K562 (cell line): ENCODE results near the gene EEF2K. TPM values are rescaled to one million over a fixed set of nuclear protein-coding genes. Genes with fewer than 3 reads are reported as not detected.
A peak's percentile ranks its signal among the peaks of the same experiment; 100 is the strongest.

ENCODE experiments used
- EP300 ChIP-seq: IDR thresholded peaks from 2 replicates; pipeline ENCODE4 v1.6.1; 2012; ENCODE audit warnings: low read length, improper control_type of control experiment
- HSF4 ChIP-seq: fragments of 250-450 bp; sonication (Bioruptor Pico); IDR thresholded peaks from 2 replicates; pipeline ENCODE4 v2.1.2; 2022; ENCODE audit warnings: mild to moderate bottlenecking, moderate library complexity, borderline replicate concordance
- IRF2 ChIP-seq: sonication (generic); formaldehyde crosslinking; IDR thresholded peaks from 2 replicates; pipeline ENCODE4 v1.8.1; 2022; ENCODE audit warnings: mild to moderate bottlenecking, missing genetic modification reagents
- L3MBTL2 ChIP-seq: fragments of 450-650 bp; IDR thresholded peaks from 2 replicates; pipeline ENCODE4 v1.6.1; 2016; ENCODE audit warnings: mild to moderate bottlenecking, moderate library complexity
- LCOR ChIP-seq: sonication (generic); formaldehyde crosslinking; IDR thresholded peaks from 2 replicates; pipeline ENCODE4 v1.8.0; 2022; ENCODE audit warnings: mild to moderate bottlenecking, missing genetic modification reagents
- MTA3 ChIP-seq: fragments of 450-650 bp; formaldehyde crosslinking; IDR thresholded peaks from 2 replicates; pipeline ENCODE4 v1.6.1; 2017; ENCODE audit warnings: mild to moderate bottlenecking, borderline replicate concordance
- NBN ChIP-seq: fragments of 450-650 bp; IDR thresholded peaks from 2 replicates; pipeline ENCODE4 v1.6.1; 2016; ENCODE audit warnings: low read depth, mild to moderate bottlenecking
- NCOR1 ChIP-seq: fragments of 450-650 bp; IDR thresholded peaks from 2 replicates; pipeline ENCODE4 v1.6.1; 2016; ENCODE audit warnings: mild to moderate bottlenecking, moderate library complexity
- NEUROD1 ChIP-seq: fragments of 150-350 bp; IDR thresholded peaks from 2 replicates; pipeline ENCODE4 v1.6.1; 2014; ENCODE audit warnings: borderline replicate concordance, low read length, low read depth; ENCODE audit not compliant: partially characterized antibody
- NFATC3 ChIP-seq: fragments of 450-650 bp; IDR thresholded peaks from 2 replicates; pipeline ENCODE4 v1.6.1; 2017; ENCODE audit warnings: mild to moderate bottlenecking
- PCBP2 ChIP-seq: fragments of 200-400 bp; formaldehyde crosslinking; IDR thresholded peaks from 2 replicates; pipeline ENCODE4 v1.6.1; 2018; ENCODE audit warnings: low read length, low read depth, mild to moderate bottlenecking, moderate library complexity; ENCODE audit not compliant: poor library complexity, severe bottlenecking
- PHF8 ChIP-seq: fragments of 200-600 bp; sonication (generic); IDR thresholded peaks from 2 replicates; pipeline ENCODE4 v1.6.1; 2012; ENCODE audit warnings: mixed run types, mild to moderate bottlenecking, inconsistent platforms, low read length, moderate library complexity, borderline replicate concordance
- RBBP5 ChIP-seq: fragments of 200-600 bp; sonication (generic); IDR thresholded peaks from 2 replicates; pipeline ENCODE4 v1.6.1; 2012; ENCODE audit warnings: borderline replicate concordance, mild to moderate bottlenecking, low read length, control low read depth, inconsistent platforms; ENCODE audit not compliant: insufficient read depth, poor library complexity, severe bottlenecking
- XRCC3 ChIP-seq: fragments of 450-650 bp; IDR thresholded peaks from 2 replicates; pipeline ENCODE4 v1.6.1; 2017; ENCODE audit warnings: mild to moderate bottlenecking, moderate library complexity
- ZNF121 ChIP-seq: sonication (generic); formaldehyde crosslinking; conservative IDR thresholded peaks from 2 replicates; pipeline ENCODE4 v1.8.0; 2022; ENCODE audit warnings: missing genetic modification reagents
- ZNF75A ChIP-seq: fragments of 450-650 bp; formaldehyde crosslinking; IDR thresholded peaks from 2 replicates; pipeline ENCODE4 v1.4.0; 2020; ENCODE audit warnings: mild to moderate bottlenecking
- polyA plus RNA-seq, 8 experiments: library from polyadenylated mRNA; depleted of rRNA in 4 of 8; stranded (reverse) in 5 of 8; unstranded in 3 of 8; fragments of >200 nt; fragmentation: Nextera tagmentation in 2 of 8; fragmentation: Illumina TruSeq in 1 of 8; extraction: Ambion mirVana in 2 of 8; extraction: Trizol in 1 of 8; gene quantifications; 2 replicates each; pipeline versions ENCODE4 v1.2.1 to v1.2.3, GENCODE V29; 2011 to 2014; ENCODE audit warnings: inconsistent platforms in 1 of 8, missing spikeins in 1 of 8
- total RNA-seq, 7 experiments: library from RNA; depleted of rRNA in 6 of 7; stranded (reverse); fragments of >200 nt in 6 of 7; fragmentation: Illumina TruSeq in 2 of 7; extraction: Trizol in 2 of 7; gene quantifications; 2 replicates each; pipeline versions ENCODE4 v1.2.1 to v1.2.3, GENCODE V29; 2011 to 2021; ENCODE audit warnings: low replicate concordance in 1 of 7
- TF ChIP-seq, protein P1 (sequence below), 2 experiments: fragments of 450-650 bp in 1 of 2; sonication (generic) in 1 of 2; formaldehyde crosslinking in 1 of 2; IDR thresholded peaks in 1 of 2; conservative IDR thresholded peaks in 1 of 2; 2 replicates each; pipeline versions ENCODE4 v1.6.1 to v1.8.1; 2016 to 2023; ENCODE audit warnings: mild to moderate bottlenecking in 2 of 2, moderate library complexity in 2 of 2, inconsistent platforms in 1 of 2, missing genetic modification reagents in 1 of 2
- TF ChIP-seq, protein P2 (sequence below), 2 experiments: fragments of 450-650 bp; conservative IDR thresholded peaks; 2 replicates each; pipeline ENCODE4 v1.6.1; 2017; ENCODE audit warnings: mild to moderate bottlenecking in 2 of 2, moderate library complexity in 2 of 2
- TF ChIP-seq, protein P3 (sequence below): fragments of 250-450 bp; sonication (Bioruptor Pico); IDR thresholded peaks from 2 replicates; pipeline ENCODE4 v1.5.0; 2021; ENCODE audit warnings: mild to moderate bottlenecking, moderate library complexity
- TF ChIP-seq, protein P4 (sequence below), 2 experiments: fragments of 450-650 bp in 1 of 2; sonication (generic) in 1 of 2; formaldehyde crosslinking; conservative IDR thresholded peaks; 2 replicates each; pipeline versions ENCODE4 v1.4.0 to v1.8.1; 2020 to 2022; ENCODE audit warnings: mild to moderate bottlenecking in 1 of 2, missing genetic modification reagents in 1 of 2

Gene EEF2K
- total and polyA plus RNA-seq, 9 of the 15 experiments (the other 6 are each of a cell fraction or from before 2014, with no cell fraction given): 3.0 to 35.2 (median 12.2) TPM

DNA sequence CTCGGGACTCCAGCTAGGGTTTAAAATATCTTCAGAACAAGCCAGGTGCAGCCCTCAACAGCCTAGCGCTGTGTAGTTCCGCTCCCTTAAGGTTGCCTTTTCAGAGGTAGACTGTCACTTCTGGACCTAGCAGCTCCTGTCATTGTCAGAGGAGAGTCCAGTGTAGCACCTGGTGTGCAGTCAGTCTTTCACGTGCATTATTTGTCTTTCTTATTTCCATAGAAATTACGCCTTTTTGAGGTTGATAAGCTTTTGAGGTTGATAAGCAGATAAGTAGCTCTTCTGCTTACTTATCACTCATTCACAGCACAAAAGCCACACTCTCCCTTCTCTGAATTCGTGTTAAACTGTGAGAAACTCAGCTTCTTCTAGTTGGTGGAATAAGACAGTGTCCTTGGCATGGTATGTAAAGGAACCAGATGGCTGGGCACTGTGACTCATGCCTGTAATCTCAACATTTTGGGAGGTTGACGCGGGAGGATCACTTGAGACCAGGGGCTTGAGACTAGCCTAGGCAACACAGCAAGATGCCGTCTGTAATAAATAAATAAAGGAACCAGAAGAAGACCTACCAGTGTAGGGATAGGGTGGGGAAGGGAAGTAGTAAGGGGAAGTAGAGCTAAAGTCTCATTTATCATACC is 10.2 kb downstream of the EEF2K start (continued):
- TF ChIP-seq IRF2: no peak
- TF ChIP-seq ZNF75A (CRISPR knock-in tag): no peak
- no peak for TF ChIP-seq PCBP2
- peak; percentile 71; the same call in 1 of the 2 replicates for TF ChIP-seq MTA3
- TF ChIP-seq XRCC3: no peak
- peak; percentile 14; the same call in 1 of the 2 replicates for TF ChIP-seq HSF4 (CRISPR knock-in tag)
- TF ChIP-seq, protein P1, sequence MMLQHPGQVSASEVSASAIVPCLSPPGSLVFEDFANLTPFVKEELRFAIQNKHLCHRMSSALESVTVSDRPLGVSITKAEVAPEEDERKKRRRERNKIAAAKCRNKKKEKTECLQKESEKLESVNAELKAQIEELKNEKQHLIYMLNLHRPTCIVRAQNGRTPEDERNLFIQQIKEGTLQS (IDR thresholded peaks at IDR 0.05): peak; percentile 74
- TF ChIP-seq, protein P1 (CRISPR knock-in tag; conservative IDR thresholded peaks at IDR 0.05): no peak
- peak; percentile 93 for TF ChIP-seq LCOR (CRISPR knock-in tag)
- TF ChIP-seq NBN: no peak; the same call in 1 of the 2 replicates
- TF ChIP-seq L3MBTL2: peak; percentile 33; the same call in 1 of the 2 replicates
- no peak for TF ChIP-seq NFATC3
- no peak for TF ChIP-seq RBBP5
- TF ChIP-seq, protein P2, sequence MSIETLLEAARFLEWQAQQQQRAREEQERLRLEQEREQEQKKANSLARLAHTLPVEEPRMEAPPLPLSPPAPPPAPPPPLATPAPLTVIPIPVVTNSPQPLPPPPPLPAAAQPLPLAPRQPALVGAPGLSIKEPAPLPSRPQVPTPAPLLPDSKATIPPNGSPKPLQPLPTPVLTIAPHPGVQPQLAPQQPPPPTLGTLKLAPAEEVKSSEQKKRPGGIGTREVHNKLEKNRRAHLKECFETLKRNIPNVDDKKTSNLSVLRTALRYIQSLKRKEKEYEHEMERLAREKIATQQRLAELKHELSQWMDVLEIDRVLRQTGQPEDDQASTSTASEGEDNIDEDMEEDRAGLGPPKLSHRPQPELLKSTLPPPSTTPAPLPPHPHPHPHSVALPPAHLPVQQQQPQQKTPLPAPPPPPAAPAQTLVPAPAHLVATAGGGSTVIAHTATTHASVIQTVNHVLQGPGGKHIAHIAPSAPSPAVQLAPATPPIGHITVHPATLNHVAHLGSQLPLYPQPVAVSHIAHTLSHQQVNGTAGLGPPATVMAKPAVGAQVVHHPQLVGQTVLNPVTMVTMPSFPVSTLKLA (conservative IDR thresholded peaks at IDR 0.05): peak in 1 of 2 experiments; percentile 66; a peak in 3 of 4 replicates
- TF ChIP-seq, protein P3, sequence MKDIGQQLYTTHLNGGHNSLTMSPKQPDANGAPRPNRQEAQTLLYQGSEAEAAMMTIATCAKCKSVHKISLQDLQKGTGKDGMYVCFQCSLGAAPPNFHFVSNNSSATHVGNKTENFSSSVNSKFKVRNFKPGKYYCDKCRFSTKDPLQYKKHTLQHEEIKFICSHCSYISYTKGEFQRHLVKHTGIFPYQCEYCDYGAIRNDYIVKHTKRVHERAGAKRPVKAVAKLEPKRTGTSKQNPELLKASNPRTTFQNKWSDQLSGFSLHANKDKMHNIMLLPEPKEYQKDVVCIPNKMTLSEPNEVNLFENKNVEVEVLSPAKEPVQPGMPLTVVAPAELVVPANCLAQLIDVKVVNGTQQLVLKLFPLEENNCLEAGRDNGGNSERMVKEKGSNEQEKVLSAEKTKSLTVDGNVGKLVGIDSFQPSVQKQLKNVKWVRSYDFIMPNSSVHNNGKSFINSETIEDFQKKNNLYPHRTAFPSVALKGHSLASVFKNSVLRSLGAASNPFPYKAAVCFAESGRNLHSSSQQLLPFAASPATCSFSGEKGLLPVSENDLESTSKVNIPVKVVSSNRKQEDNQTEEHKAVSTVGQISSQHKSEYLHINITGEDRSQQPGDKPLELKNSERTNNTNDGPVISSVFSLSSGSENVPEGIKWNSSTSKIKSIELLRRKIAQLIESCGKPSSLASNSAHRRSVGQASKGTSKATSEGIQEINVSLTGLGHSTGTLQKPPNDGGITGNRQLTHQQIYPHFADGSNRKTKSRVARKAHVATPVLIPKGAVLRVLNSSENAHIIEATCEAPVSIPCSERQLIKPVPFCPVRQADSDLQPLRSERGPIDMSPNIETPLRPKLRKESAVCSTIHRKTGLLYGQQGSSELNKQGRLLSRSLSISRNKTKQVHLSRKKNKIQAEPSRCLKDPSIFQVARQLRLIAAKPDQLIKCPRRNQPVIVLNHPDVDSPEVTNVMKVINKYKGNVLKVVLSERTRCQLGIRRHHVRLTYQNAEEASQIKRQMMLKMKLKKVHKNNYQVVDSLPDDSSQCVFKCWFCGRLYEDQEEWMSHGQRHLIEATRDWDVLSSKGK (CRISPR knock-in tag): no peak
- peak; percentile 83 for TF ChIP-seq NCOR1
- no peak for TF ChIP-seq PHF8
- peak; percentile 76 for TF ChIP-seq EP300
- peak; percentile 15 for TF ChIP-seq NEUROD1
- no peak for TF ChIP-seq ZNF121 (CRISPR knock-in tag)
- TF ChIP-seq, protein P4, sequence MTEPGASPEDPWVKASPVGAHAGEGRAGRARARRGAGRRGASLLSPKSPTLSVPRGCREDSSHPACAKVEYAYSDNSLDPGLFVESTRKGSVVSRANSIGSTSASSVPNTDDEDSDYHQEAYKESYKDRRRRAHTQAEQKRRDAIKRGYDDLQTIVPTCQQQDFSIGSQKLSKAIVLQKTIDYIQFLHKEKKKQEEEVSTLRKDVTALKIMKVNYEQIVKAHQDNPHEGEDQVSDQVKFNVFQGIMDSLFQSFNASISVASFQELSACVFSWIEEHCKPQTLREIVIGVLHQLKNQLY (CRISPR knock-in tag; conservative IDR thresholded peaks at IDR 0.05): no peak
